ENCODE data around the gene RCE1. TPM values are rescaled to one million over a fixed set of nuclear protein-coding genes. Genes with fewer than 3 reads are reported as not detected.

Gene RCE1
- total RNA-seq, 1 experiment from 2014 or later: 52.5 TPM

DNA sequence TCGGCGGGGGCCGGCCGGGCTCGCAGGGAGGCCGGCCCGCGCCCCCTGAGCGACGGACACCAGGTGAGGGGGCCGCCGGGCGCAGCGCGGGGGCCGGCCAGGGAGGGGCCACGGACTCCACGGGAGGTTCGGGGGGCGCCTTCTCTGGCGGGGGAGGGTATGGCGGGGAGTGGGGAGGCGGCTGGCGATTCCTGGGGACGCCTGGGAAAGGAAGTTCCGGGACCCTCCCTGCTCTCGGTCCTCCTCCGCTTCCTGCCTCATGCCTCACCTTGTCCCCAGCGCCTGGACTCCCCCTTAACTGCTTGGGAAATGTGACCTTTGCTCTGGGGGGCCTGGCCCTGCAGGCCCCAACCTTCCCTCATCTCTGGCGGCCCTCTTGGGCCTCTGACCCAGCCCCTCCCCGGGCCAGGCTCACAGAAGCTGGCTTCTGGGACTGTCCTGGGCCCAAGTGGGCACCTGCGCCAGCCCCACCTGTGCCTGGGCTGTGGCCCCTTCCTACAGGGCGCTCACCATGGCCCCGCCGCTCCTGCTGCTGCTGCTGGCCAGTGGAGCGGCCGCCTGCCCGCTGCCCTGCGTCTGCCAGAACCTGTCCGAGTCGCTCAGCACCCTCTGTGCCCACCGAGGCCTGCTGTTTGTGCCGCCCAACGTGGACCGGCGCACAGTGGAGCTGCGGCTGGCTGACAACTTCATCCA, 14.1 kb downstream of the RCE1 start:
- Mint-ChIP-seq H3K27me3 (ENCODE audit: low read depth) (peaks cover 2% of the 10 kb centered on the region), H3K27ac (peak overlapping the region in 1 of 3 experiments; percentile 68; a peak in 1 of 7 replicates), H3K4me1 (peaks cover 9% of the 10 kb centered on the region in 2 experiments), H3K4me3 (peak overlapping the region; percentile 78 to 84), H3K36me3 (ENCODE audit: insufficient read depth in 1 of 3, low read depth in 3 of 3) (peaks cover 0 to 10% (median 2%) of the 10 kb centered on the region in 3 experiments; a peak in 3 of 7 replicates), H3K9me3 (no peaks in the 10 kb centered on the region)
- Histone ChIP-seq H2BK120ac (ENCODE audit: low read depth, low read length, poor library complexity, severe bottlenecking) (no peak overlapping the region), H3T11ph (ENCODE audit: low read length) (no peak overlapping the region), H3K14ac (ENCODE audit: insufficient read depth, low read length) (no peak overlapping the region; the same call in 1 of the 2 replicates), H3K9me3 (ENCODE audit: control insufficient read depth, low read depth, low read length) (no peaks in the 10 kb centered on the region), H2AK5ac (ENCODE audit: insufficient read length, low read length) (no peak overlapping the region), H3K79me2 (ENCODE audit: insufficient read depth, low read length) (no peaks in the 10 kb centered on the region), H3K27ac (ENCODE audit: insufficient read length, low read depth, low read length) (no peak overlapping the region), H3K79me1 (ENCODE audit: insufficient read depth, low read depth, low read length, poor library complexity, severe bottlenecking) (no peaks in the 10 kb centered on the region), H4K91ac (ENCODE audit: insufficient read length, low read depth, low read length) (no peak overlapping the region), H2BK12ac (ENCODE audit: insufficient read length, low read depth, low read length) (no peak overlapping the region), H3K18ac (ENCODE audit: insufficient read length, low read depth, low read length) (no peak overlapping the region), H3K56ac (ENCODE audit: insufficient read length, low read depth, low read length) (no peak overlapping the region), H4K8ac (replicated peaks; ENCODE audit: insufficient read length, low read depth, low read length) (no peak overlapping the region), H3K9ac (ENCODE audit: extremely low read depth, insufficient read length, low read length) (no peak overlapping the region), H2BK15ac (ENCODE audit: low read depth, low read length) (no peak overlapping the region), H2BK5ac (ENCODE audit: insufficient read length, low read length) (no peak overlapping the region), H4K5ac (ENCODE audit: insufficient read length, low read depth, low read length) (no peak overlapping the region), H3K23ac (ENCODE audit: insufficient read length, low read depth, low read length) (no peak overlapping the region), H4K20me1 (ENCODE audit: control insufficient read depth, insufficient read depth, insufficient read length) (no peaks in the 10 kb centered on the region), H3K4me1 (ENCODE audit: insufficient read depth, low read length) (no peaks in the 10 kb centered on the region), H2BK20ac (ENCODE audit: low read depth, low read length, poor library complexity, severe bottlenecking) (no peak overlapping the region), H3K23me2 (ENCODE audit: insufficient read length, low read depth, low read length, poor library complexity, severe bottlenecking) (peaks cover 10% of the 10 kb centered on the region), H3K4ac (ENCODE audit: low read depth, low read length) (no peak overlapping the region), H3K4me2 (ENCODE audit: insufficient read depth, insufficient read length, low read length) (peak overlapping the region; percentile 39), H3K27me3 (ENCODE audit: insufficient read depth, low read length) (no peaks in the 10 kb centered on the region), H2AFZ (ENCODE audit: low read length) (no peak overlapping the region)
- TF ChIP-seq, protein P1, sequence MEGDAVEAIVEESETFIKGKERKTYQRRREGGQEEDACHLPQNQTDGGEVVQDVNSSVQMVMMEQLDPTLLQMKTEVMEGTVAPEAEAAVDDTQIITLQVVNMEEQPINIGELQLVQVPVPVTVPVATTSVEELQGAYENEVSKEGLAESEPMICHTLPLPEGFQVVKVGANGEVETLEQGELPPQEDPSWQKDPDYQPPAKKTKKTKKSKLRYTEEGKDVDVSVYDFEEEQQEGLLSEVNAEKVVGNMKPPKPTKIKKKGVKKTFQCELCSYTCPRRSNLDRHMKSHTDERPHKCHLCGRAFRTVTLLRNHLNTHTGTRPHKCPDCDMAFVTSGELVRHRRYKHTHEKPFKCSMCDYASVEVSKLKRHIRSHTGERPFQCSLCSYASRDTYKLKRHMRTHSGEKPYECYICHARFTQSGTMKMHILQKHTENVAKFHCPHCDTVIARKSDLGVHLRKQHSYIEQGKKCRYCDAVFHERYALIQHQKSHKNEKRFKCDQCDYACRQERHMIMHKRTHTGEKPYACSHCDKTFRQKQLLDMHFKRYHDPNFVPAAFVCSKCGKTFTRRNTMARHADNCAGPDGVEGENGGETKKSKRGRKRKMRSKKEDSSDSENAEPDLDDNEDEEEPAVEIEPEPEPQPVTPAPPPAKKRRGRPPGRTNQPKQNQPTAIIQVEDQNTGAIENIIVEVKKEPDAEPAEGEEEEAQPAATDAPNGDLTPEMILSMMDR (conservative IDR thresholded peaks at IDR 0.05): no peak
- peak; percentile 58 for DNase-seq
- no CpG with 5 or more reads among the region's 47 CpGs for WGBS (ENCODE audit: extremely low coverage, insufficient read length, low lambda C conversion rate)
